ENCODE results near the gene SCAANT1. TPM values are rescaled to one million over a fixed set of nuclear protein-coding genes. Genes with fewer than 3 reads are reported as not detected.
A peak's percentile ranks its signal among the peaks of the same experiment; 100 is the strongest.

Gene SCAANT1
- not detected in 2 replicates for total RNA-seq
- long read RNA-seq: 0 reads

DNA sequence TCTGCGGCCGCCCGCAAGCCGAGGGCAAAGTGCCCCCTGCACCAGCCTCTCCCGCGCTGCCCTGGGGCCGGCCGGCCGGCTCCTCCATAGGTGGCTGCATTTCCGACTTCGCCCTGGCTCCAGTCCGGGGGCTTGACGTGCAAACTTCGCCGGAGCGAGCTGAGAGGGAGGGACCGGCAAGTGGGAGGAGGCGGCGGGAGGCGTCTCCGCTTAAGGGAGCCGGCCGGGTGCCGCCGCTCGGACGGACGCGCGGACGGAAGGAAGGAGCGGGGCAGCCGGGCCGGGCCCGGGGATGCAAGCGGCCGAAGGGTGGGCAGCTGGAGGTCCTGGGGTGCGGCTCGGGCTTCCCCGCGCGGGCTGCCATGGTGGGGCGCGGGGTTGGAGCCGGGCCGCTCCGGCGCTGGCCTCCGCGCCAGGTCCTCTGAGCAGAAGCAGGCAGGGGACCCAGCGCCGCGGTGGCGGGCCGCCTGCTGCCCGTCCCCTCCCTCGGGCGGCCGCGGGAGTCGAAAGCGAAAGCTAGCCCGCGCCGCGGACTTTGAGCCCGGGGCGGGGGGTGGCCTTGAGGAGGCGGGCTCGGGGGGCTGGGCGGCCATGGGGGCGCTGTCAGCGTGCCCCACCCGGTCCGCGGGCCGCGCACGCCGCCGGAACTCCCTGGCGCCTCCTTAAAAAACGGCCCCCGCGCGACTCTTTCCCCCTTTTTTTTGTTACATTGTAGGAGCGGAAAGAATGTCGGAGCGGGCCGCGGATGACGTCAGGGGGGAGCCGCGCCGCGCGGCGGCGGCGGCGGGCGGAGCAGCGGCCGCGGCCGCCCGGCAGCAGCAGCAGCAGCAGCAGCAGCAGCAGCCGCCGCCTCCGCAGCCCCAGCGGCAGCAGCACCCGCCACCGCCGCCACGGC is at the start of gene SCAANT1:
SCAANT1 (minus strand) TSS at position 511 of the 895 bp plus-strand sequence.
- TF ChIP-seq, protein P1, sequence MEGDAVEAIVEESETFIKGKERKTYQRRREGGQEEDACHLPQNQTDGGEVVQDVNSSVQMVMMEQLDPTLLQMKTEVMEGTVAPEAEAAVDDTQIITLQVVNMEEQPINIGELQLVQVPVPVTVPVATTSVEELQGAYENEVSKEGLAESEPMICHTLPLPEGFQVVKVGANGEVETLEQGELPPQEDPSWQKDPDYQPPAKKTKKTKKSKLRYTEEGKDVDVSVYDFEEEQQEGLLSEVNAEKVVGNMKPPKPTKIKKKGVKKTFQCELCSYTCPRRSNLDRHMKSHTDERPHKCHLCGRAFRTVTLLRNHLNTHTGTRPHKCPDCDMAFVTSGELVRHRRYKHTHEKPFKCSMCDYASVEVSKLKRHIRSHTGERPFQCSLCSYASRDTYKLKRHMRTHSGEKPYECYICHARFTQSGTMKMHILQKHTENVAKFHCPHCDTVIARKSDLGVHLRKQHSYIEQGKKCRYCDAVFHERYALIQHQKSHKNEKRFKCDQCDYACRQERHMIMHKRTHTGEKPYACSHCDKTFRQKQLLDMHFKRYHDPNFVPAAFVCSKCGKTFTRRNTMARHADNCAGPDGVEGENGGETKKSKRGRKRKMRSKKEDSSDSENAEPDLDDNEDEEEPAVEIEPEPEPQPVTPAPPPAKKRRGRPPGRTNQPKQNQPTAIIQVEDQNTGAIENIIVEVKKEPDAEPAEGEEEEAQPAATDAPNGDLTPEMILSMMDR (conservative IDR thresholded peaks at IDR 0.05): peak; percentile 33
- no peaks in the 10 kb centered on the region for H3K9me3 Mint-ChIP-seq
- peak; percentile 76 for DNase-seq (ENCODE audit: low read depth, low spot score)
- H3K27ac Mint-ChIP-seq (ENCODE audit: unreplicated experiment): peak within 1 kb of the TSS; percentile 92
- peaks cover 6% of the 10 kb centered on the region for H3K36me3 Mint-ChIP-seq (ENCODE audit: low read depth)
- H3K27me3 Mint-ChIP-seq (ENCODE audit: low read depth): peaks cover 7% of the 10 kb centered on the region
- H3K4me1 Mint-ChIP-seq: peaks cover 27% of the 10 kb centered on the region
- peak within 1 kb of the TSS; percentile 96 for H3K4me3 Mint-ChIP-seq

- no peak for DNase-seq (ENCODE audit: low read depth, low spot score)
- H3K27ac Mint-ChIP-seq (ENCODE audit: unreplicated experiment): no peak overlapping the region
- no peak overlapping the region for H3K4me3 Mint-ChIP-seq
- H3K4me1 Mint-ChIP-seq: peaks cover 22% of the 10 kb centered on the region
- no peaks in the 10 kb centered on the region for H3K27me3 Mint-ChIP-seq (ENCODE audit: low read depth)
- no peaks in the 10 kb centered on the region for H3K9me3 Mint-ChIP-seq
- H3K36me3 Mint-ChIP-seq (ENCODE audit: low read depth): no peaks in the 10 kb centered on the region
- TF ChIP-seq, protein P1 (conservative IDR thresholded peaks at IDR 0.05): peak; percentile 77
Measured at GRCh38 chr3:63961891-63962290, 49.7 kb upstream of the SCAANT1 start.

- Mint-ChIP-seq H3K36me3 (ENCODE audit: low read depth) (peaks cover 2% of the 10 kb centered on the region), H3K9me3 (no peaks in the 10 kb centered on the region), H3K4me3 (no peak overlapping the region), H3K27ac (ENCODE audit: unreplicated experiment) (peak overlapping the region; percentile 30), H3K4me1 (peaks cover 21% of the 10 kb centered on the region), H3K27me3 (ENCODE audit: low read depth) (no peaks in the 10 kb centered on the region)
- TF ChIP-seq, protein P1 (conservative IDR thresholded peaks at IDR 0.05): no peak
- no peak for DNase-seq (ENCODE audit: low read depth, low spot score)
Measured at GRCh38 chr3:63960048-63960711, 48.0 kb upstream of the SCAANT1 start.

DNA sequence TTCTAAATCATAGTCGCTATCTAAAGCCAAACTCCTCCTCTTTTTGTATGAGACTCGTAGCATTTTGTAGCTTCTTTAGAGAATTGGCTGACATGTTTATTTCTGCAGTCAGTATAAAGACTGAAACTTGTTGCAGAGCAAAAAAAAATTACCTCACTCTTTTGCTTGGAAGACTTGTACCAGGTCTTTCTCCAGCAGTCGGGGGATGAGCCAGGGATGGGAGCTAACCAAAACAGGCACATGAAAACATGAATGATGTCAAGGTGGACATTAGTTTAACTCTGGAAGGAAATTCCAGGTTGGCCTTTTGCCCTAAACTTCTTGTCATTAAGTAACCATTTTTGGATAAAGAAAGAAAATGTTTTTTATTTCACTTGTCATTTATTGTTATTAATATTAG is 47.0 kb upstream of the SCAANT1 start:
- Mint-ChIP-seq H3K4me3 (no peak overlapping the region), H3K4me1 (peaks cover 15% of the 10 kb centered on the region), H3K36me3 (ENCODE audit: low read depth) (peaks cover 5% of the 10 kb centered on the region), H3K27me3 (ENCODE audit: low read depth) (no peaks in the 10 kb centered on the region), H3K9me3 (no peaks in the 10 kb centered on the region), H3K27ac (ENCODE audit: unreplicated experiment) (no peak overlapping the region)
- DNase-seq (ENCODE audit: low read depth, low spot score): no peak
- TF ChIP-seq, protein P1 (conservative IDR thresholded peaks at IDR 0.05): no peak

- Mint-ChIP-seq H3K27ac (ENCODE audit: unreplicated experiment) (no peak overlapping the region), H3K9me3 (no peaks in the 10 kb centered on the region), H3K36me3 (ENCODE audit: low read depth) (peaks cover 8% of the 10 kb centered on the region), H3K27me3 (ENCODE audit: low read depth) (no peaks in the 10 kb centered on the region), H3K4me1 (peaks cover 20% of the 10 kb centered on the region), H3K4me3 (no peak overlapping the region)
- TF ChIP-seq, protein P1 (conservative IDR thresholded peaks at IDR 0.05): no peak
- no peak for DNase-seq (ENCODE audit: low read depth, low spot score)
Measured at GRCh38 chr3:63955830-63956545, 43.8 kb upstream of the SCAANT1 start.
